ENCODE data around the gene SBF2.

The SBF2 gene

DNA sequence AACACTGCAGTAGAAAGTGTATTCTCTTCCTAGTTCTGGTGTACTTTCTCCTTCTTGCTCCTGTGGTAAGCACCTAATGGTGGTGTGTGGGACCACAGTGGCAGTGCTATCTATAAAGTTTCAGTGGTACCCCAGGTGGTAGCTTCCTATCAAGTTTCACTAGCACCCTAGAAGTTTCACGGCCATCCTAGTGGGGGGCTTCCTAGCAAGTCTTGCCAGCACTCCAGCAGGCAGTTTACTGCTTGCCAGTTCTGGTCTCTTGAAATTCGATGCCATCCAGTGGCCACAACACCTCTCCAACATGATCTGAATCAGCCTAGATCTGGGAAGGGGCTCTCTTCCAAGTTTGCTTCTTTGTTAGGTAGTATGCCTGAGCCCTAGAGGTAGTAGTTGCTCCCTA lies 400.5 kb downstream of the SBF2 start:
- DNase-seq (ENCODE audit: insufficient read length, low spot score) = no peak
- no peak for TF ChIP-seq POLR2A (IDR thresholded peaks at IDR 0.05; ENCODE audit: low read depth, low read length)
- TF ChIP-seq SPI1 (IDR thresholded peaks at IDR 0.05; ENCODE audit: low read depth, low read length) = no peak
- no peak for TF ChIP-seq PAX5 (IDR thresholded peaks at IDR 0.05; ENCODE audit: insufficient read depth, low read length, severe bottlenecking)
- no peak for TF ChIP-seq POU2F2 (IDR thresholded peaks at IDR 0.05; ENCODE audit: low read depth, low read length)
- TF ChIP-seq TAF1 (IDR thresholded peaks at IDR 0.05; ENCODE audit: low read depth, low read length) = no peak
- TF ChIP-seq POLR2AphosphoS5 (IDR thresholded peaks at IDR 0.05; ENCODE audit: low read depth, low read length) = no peak
- FAIRE-seq = no peak

DNA sequence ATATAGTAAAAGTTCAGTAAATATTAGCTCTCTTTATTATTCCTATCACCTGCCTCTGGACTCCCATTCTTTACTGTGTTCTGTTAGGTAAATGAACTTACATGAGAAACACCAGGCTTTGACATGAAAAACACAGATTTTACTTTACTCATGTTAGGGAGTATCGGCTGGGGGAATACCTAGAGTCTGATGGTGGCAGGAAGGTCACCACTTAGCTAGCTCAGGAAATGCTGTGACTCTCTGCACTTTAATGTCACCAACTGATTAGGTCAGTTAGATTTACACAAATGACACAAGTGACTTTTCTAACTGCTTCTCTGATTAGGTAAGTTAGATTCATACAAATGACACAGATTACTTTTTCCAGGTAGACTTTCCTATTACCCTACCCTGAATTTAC lies 405.1 kb downstream of the SBF2 start:
- no peak for FAIRE-seq
- no peak for DNase-seq (ENCODE audit: insufficient read length, low spot score)
- TF ChIP-seq POU2F2 (IDR thresholded peaks at IDR 0.05; ENCODE audit: low read depth, low read length) (no peak), SPI1 (IDR thresholded peaks at IDR 0.05; ENCODE audit: low read depth, low read length) (no peak), POLR2AphosphoS5 (IDR thresholded peaks at IDR 0.05; ENCODE audit: low read depth, low read length) (no peak), TAF1 (IDR thresholded peaks at IDR 0.05; ENCODE audit: low read depth, low read length) (no peak), POLR2A (IDR thresholded peaks at IDR 0.05; ENCODE audit: low read depth, low read length) (no peak), PAX5 (IDR thresholded peaks at IDR 0.05; ENCODE audit: insufficient read depth, low read length, severe bottlenecking) (no peak)

DNA sequence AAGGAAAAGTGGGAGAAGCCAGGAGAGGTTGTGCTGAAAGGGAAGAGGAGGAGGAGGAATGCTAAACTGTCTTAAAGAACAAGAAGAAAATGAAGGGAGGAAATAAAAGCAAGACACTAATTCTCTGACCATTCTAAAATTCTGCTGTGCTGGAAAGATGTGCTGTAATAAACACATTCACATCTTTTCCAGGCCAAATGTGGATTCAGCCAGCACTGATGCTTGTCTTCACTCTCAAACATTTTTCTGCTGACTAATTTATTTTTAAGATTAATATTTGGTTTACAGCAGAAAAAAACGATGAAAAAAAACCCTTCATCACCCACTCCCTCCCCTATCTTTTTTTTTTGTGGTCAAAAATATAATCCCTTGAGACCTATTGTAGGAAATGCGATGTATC lies 406.5 kb downstream of the SBF2 start:
- FAIRE-seq (no peak), DNase-seq (ENCODE audit: insufficient read length, low spot score) (no peak)
- no peak for TF ChIP-seq PAX5 (IDR thresholded peaks at IDR 0.05; ENCODE audit: insufficient read depth, low read length, severe bottlenecking)
- no peak for TF ChIP-seq POLR2A (IDR thresholded peaks at IDR 0.05; ENCODE audit: low read depth, low read length)
- TF ChIP-seq TAF1 (IDR thresholded peaks at IDR 0.05; ENCODE audit: low read depth, low read length) = no peak
- TF ChIP-seq SPI1 (IDR thresholded peaks at IDR 0.05; ENCODE audit: low read depth, low read length) = no peak
- TF ChIP-seq POLR2AphosphoS5 (IDR thresholded peaks at IDR 0.05; ENCODE audit: low read depth, low read length) = no peak
- TF ChIP-seq POU2F2 (IDR thresholded peaks at IDR 0.05; ENCODE audit: low read depth, low read length) = no peak

DNA sequence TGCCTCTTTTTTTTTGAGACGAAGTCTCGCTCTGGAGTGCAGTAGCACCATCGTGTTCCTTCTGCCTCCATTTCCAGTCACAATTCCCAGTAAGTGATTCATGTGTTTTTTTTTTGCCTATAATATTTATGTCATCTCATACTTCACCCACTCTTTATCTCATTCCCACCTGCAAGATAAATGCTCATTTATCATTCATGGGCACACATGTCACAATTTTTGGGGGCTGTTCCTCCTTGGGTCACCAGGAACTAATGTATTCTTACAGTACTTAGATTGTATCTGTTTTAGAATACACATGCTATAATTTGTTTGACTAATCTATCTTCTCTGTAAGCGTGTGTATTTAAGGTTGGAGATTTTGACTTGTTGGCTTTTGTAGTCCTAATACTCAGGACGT lies 407.4 kb downstream of the SBF2 start:
- DNase-seq (ENCODE audit: insufficient read length, low spot score) (no peak), FAIRE-seq (no peak)
- no peak for TF ChIP-seq SPI1 (IDR thresholded peaks at IDR 0.05; ENCODE audit: low read depth, low read length)
- TF ChIP-seq PAX5 (IDR thresholded peaks at IDR 0.05; ENCODE audit: insufficient read depth, low read length, severe bottlenecking) = no peak
- no peak for TF ChIP-seq TAF1 (IDR thresholded peaks at IDR 0.05; ENCODE audit: low read depth, low read length)

DNA sequence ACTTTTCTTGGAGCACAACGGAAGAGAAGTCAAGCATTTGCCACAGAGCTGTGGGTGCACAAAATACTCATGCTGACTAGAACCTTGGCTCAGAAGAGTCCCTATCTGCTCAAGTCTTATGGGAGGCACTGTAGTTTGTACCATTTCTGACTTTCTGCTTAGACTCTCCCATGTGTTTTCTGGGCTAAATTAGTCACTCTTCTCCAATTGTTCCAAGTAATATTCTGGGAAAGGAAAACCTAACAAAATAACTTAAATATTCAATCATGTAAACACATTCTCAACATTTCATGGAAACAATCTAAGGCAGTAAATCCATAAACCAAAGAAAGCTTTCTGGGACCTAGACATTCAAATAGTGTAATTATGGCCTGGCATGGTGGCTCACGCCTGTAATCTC lies 409.4 kb downstream of the SBF2 start:
- DNase-seq (ENCODE audit: insufficient read length, low spot score) (no peak), FAIRE-seq (no peak)
- no peak for TF ChIP-seq SPI1 (IDR thresholded peaks at IDR 0.05; ENCODE audit: low read depth, low read length)
- no peak for TF ChIP-seq PAX5 (IDR thresholded peaks at IDR 0.05; ENCODE audit: insufficient read depth, low read length, severe bottlenecking)
- no peak for TF ChIP-seq POLR2A (IDR thresholded peaks at IDR 0.05; ENCODE audit: low read depth, low read length)
- TF ChIP-seq POLR2AphosphoS5 (IDR thresholded peaks at IDR 0.05; ENCODE audit: low read depth, low read length) = no peak
- no peak for TF ChIP-seq POU2F2 (IDR thresholded peaks at IDR 0.05; ENCODE audit: low read depth, low read length)
- TF ChIP-seq TAF1 (IDR thresholded peaks at IDR 0.05; ENCODE audit: low read depth, low read length) = no peak

DNA sequence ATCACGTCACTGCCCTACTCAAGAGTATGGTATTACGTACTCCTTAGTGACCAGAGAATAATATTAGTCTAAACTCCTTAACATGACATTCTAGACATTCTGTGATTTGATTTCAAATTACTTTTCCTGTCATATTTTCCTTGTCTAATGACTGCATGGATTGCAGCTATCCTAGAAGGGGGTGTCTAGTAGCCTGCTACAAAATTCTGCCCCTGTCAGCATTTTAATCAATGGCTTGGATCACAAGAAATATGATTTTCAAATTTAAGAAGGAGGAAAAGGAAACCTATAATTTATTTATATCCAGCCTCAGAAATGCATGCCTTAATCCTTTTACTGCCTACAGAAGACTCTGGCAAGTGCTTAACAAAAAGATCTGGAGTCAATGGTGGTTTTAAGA lies 413.4 kb downstream of the SBF2 start:
- no peak for FAIRE-seq
- no peak for TF ChIP-seq POLR2A (IDR thresholded peaks at IDR 0.05; ENCODE audit: low read depth, low read length)
- no peak for TF ChIP-seq POU2F2 (IDR thresholded peaks at IDR 0.05; ENCODE audit: low read depth, low read length)
- TF ChIP-seq PAX5 (IDR thresholded peaks at IDR 0.05; ENCODE audit: insufficient read depth, low read length, severe bottlenecking) = no peak
- TF ChIP-seq POLR2AphosphoS5 (IDR thresholded peaks at IDR 0.05; ENCODE audit: low read depth, low read length) = no peak
- no peak for TF ChIP-seq SPI1 (IDR thresholded peaks at IDR 0.05; ENCODE audit: low read depth, low read length)
- TF ChIP-seq TAF1 (IDR thresholded peaks at IDR 0.05; ENCODE audit: low read depth, low read length) = no peak
- DNase-seq (ENCODE audit: insufficient read length, low spot score) = no peak

DNA sequence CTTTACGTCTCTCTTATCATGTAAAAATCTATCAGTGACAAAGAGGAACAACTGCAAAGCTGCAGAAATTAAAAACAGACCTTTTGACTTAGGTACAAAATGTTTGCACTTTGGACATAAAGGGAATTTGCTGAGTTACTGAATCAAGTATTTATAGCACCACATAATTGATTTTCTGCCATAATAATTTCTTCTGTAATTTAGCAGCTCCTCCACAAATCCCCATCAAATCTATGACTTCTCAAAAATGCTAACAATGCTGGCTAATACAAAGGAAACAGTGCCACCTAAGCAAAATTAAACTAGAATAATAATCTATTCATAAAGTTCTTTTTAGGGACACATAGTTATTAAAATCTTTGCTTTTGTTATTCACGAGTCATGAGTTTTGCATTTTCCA lies 415.1 kb downstream of the SBF2 start:
- TF ChIP-seq PAX5 (IDR thresholded peaks at IDR 0.05; ENCODE audit: insufficient read depth, low read length, severe bottlenecking) (no peak), POLR2A (IDR thresholded peaks at IDR 0.05; ENCODE audit: low read depth, low read length) (no peak), POU2F2 (IDR thresholded peaks at IDR 0.05; ENCODE audit: low read depth, low read length) (no peak)
- DNase-seq (ENCODE audit: insufficient read length, low spot score) = no peak
- FAIRE-seq = no peak

DNA sequence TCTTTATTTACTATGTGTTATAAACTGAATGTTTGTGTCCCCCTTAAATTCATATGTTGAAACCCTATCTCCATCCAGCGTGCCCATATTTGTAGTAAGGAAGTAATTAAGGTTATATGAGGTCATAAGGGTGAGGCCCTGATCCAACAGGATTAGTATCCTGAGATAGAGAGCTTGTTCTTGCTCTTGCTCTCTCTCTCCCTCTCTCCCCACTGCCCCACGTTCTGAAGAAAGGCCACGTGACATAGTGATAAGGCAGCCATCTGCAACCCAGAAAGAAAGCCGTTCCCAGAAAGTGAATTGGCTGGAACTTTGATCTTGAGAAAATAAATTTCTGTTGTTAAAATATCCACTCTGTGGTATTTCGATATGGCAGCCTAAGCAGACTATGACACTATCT lies 417.7 kb downstream of the SBF2 start:
- FAIRE-seq = no peak
- no peak for TF ChIP-seq TAF1 (IDR thresholded peaks at IDR 0.05; ENCODE audit: low read depth, low read length)
- TF ChIP-seq SPI1 (IDR thresholded peaks at IDR 0.05; ENCODE audit: low read depth, low read length) = no peak
- no peak for TF ChIP-seq PAX5 (IDR thresholded peaks at IDR 0.05; ENCODE audit: insufficient read depth, low read length, severe bottlenecking)
- no peak for TF ChIP-seq POLR2A (IDR thresholded peaks at IDR 0.05; ENCODE audit: low read depth, low read length)
- TF ChIP-seq POU2F2 (IDR thresholded peaks at IDR 0.05; ENCODE audit: low read depth, low read length) = no peak
- TF ChIP-seq POLR2AphosphoS5 (IDR thresholded peaks at IDR 0.05; ENCODE audit: low read depth, low read length) = no peak
- no peak for DNase-seq (ENCODE audit: insufficient read length, low spot score)

DNA sequence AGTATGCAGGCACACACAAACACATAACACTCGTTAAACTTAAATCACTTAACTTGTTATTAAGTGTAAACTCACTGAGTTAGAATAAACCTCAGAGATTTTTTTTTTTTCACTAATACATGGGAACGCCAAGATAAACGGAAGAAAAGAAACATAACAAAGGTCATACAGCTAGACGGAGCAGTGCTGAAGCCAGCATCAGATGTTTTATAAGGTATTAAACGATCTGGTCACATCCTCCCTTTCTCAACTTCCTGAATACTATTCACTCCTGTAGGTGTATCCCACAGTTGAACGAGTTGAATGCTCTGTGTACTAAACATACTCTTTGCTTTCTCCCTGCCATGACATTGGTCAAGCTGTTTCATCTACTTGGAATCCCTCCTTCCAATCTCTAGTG lies 418.2 kb downstream of the SBF2 start:
- DNase-seq (ENCODE audit: insufficient read length, low spot score) (no peak), FAIRE-seq (no peak)
- TF ChIP-seq TAF1 (IDR thresholded peaks at IDR 0.05; ENCODE audit: low read depth, low read length) = no peak
- TF ChIP-seq POLR2AphosphoS5 (IDR thresholded peaks at IDR 0.05; ENCODE audit: low read depth, low read length) = no peak
- TF ChIP-seq POLR2A (IDR thresholded peaks at IDR 0.05; ENCODE audit: low read depth, low read length) = no peak
- TF ChIP-seq PAX5 (IDR thresholded peaks at IDR 0.05; ENCODE audit: insufficient read depth, low read length, severe bottlenecking) = no peak
- no peak for TF ChIP-seq SPI1 (IDR thresholded peaks at IDR 0.05; ENCODE audit: low read depth, low read length)
- no peak for TF ChIP-seq POU2F2 (IDR thresholded peaks at IDR 0.05; ENCODE audit: low read depth, low read length)

DNA sequence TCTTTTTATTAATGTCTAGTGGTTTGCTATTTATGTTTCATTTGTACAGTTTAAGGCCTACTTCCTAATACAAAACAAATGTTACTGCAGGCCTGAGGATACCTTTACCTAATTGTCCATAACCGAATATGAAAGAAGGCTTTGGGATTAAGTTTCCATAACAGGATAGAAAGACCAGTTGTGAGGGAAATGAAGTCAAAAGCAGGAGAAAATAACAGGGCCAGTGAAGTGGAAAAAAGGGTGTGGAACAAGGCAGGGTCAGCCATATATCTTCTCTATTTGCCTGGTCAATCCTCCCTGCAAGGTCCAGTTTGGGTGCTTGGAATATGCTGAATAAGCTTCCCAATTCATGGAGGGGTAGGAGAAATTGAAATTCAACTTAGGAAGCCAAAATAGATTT lies 418.6 kb downstream of the SBF2 start:
- TF ChIP-seq TAF1 (IDR thresholded peaks at IDR 0.05; ENCODE audit: low read depth, low read length) (no peak), POLR2AphosphoS5 (IDR thresholded peaks at IDR 0.05; ENCODE audit: low read depth, low read length) (no peak), POU2F2 (IDR thresholded peaks at IDR 0.05; ENCODE audit: low read depth, low read length) (no peak), PAX5 (IDR thresholded peaks at IDR 0.05; ENCODE audit: insufficient read depth, low read length, severe bottlenecking) (no peak), SPI1 (IDR thresholded peaks at IDR 0.05; ENCODE audit: low read depth, low read length) (no peak), POLR2A (IDR thresholded peaks at IDR 0.05; ENCODE audit: low read depth, low read length) (no peak)
- DNase-seq (ENCODE audit: insufficient read length, low spot score) (no peak), FAIRE-seq (no peak)
